Muscle layer of duodenum (tissue), 2 donors: ENCODE results near the gene ATF6.

Experiments
- H3K27ac ChIP-seq: one replicate; pipeline ENCODE4 v1.7.0; 2013; ENCODE audit warnings: mild to moderate bottlenecking, low read length
- H3K27me3 ChIP-seq: one replicate; pipeline ENCODE4 v1.7.0; 2013; ENCODE audit warnings: low read depth, mild to moderate bottlenecking, control low read depth, low read length
- H3K36me3 ChIP-seq, 2 donors: one replicate each; pipeline ENCODE4 v1.7.0; 2013; ENCODE audit warnings: low read length in 2 of 2, control low read depth in 1 of 2, mild to moderate bottlenecking in 1 of 2; ENCODE audit not compliant: insufficient read depth in 2 of 2, control insufficient read depth in 1 of 2
- H3K4me1 ChIP-seq, 2 donors: one replicate each; pipeline ENCODE4 v1.7.0; 2013; ENCODE audit warnings: low read length in 2 of 2, mild to moderate bottlenecking in 2 of 2, control low read depth in 1 of 2, moderate library complexity in 1 of 2; ENCODE audit not compliant: insufficient read depth in 2 of 2, control insufficient read depth in 1 of 2
- H3K4me3 ChIP-seq, 2 donors: one replicate each; pipeline ENCODE4 v1.7.0; 2013; ENCODE audit warnings: low read length in 2 of 2, low read depth in 1 of 2, mild to moderate bottlenecking in 1 of 2
- H3K9me3 ChIP-seq, 2 donors: one replicate each; pipeline ENCODE4 v1.7.0; 2013; ENCODE audit warnings: low read length in 2 of 2, control low read depth in 1 of 2, mild to moderate bottlenecking in 1 of 2; ENCODE audit not compliant: control insufficient read depth in 1 of 2
- donor health status: healthy.

ATF6 gene

DNA sequence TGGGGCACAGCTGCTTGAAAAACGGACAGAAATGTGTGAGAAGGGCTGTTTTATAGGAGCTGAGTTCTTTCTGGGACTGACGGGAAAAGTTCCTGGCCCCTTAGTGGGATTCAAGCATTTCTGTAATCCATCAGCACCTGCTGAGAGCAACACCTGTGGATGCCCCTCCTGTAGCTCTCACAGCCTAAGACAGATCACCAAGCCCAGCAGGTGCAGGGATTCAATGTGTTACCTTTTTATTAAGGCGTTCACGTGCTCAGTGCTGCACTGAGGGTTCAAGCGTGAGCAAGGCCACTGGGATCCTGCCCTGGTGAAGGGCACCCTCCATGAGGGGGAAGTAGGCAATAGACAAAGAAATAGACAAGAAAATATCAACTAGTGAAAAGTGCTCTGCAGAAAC, 242.7 kb downstream of the ATF6 start:
- Histone ChIP-seq H3K4me3 (no peak overlapping the region), H3K36me3 (peaks cover 0 to 18% of the 10 kb centered on the region in 2 donors), H3K4me1 (peaks cover 0 to 16% of the 10 kb centered on the region in 2 donors), H3K9me3 (no peaks in the 10 kb centered on the region), H3K27me3 (no peaks in the 10 kb centered on the region), H3K27ac (no peak overlapping the region)

DNA sequence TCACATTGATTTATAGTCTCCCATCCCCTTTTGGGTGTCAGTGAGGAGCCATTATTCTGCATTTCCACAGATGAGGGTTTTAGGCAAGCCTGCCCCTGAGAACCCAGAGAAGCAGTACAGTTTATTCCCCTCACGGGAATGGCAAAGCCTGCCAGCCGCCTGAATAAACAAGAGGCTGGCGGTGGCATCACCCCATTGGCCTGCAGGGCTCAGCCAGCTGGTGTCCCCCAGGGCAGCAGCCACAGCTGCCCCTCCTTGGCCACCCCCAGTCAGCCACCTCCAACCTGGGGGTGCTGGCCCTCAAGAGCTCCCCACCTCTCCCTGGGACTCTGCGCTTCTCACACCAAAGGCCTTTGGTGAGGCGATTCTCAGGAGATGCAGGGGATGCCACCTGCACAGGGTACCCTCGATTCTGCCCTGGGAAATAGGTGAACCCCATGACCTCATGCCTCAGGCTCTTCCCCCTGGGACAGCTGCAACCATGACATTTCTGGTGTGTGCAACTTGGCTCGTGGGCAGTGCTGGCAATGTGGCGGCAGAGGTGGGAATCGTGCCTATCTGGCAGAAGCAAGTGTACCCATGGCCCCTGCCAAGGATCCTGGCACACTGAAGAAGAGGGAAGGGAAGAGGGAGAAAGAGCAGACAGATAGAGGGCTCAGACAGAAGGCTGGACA, 243.5 kb downstream of the ATF6 start:
- Histone ChIP-seq H3K4me3 (no peak overlapping the region), H3K4me1 (peaks cover 0 to 16% of the 10 kb centered on the region in 2 donors), H3K27ac (no peak overlapping the region), H3K27me3 (no peaks in the 10 kb centered on the region), H3K36me3 (peaks cover 0 to 19% of the 10 kb centered on the region in 2 donors), H3K9me3 (no peaks in the 10 kb centered on the region)

- Histone ChIP-seq H3K27me3 (no peaks in the 10 kb centered on the region), H3K27ac (no peak overlapping the region), H3K36me3 (peaks cover 0 to 17% of the 10 kb centered on the region in 2 donors), H3K9me3 (no peaks in the 10 kb centered on the region), H3K4me3 (no peak overlapping the region), H3K4me1 (peaks cover 0 to 16% of the 10 kb centered on the region in 2 donors)
Measured at GRCh38 chr1:162010175-162010506, 244.0 kb downstream of the ATF6 start.

DNA sequence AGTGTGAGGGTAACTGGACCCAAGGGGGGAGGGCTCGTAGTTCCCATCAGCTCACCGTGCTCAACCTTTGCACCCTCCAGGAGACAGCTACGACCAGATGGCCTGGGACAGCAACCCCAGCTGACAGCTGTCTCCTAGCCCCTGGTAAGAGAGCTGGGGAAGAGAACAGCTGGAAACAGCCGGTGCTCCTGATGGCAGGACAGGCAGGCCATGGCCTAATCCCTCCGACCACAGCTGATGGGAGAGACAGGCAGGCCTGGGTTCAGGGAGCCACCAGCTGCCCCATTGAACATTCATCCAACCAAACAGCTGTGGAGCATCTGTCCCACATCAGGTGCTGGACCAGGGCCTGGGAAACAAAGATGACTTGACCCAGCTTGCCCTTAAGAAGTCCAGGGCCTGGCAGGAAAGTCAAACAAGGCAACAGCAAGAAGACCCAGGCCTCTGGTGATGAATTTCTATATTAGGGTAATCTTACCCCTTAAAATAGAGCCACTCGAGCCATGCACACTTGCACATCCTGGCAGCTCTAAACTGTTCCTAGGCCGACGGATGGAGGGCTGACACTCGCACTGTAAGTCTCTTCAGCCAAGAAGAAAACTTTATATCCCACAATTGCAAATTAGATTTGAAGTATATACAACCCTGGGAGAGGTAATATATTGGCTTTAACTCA, 245.4 kb downstream of the ATF6 start:
- peaks cover 0 to 16% of the 10 kb centered on the region in 2 donors for H3K4me1 ChIP-seq
- peaks cover 0 to 15% of the 10 kb centered on the region in 2 donors for H3K36me3 ChIP-seq
- H3K9me3 ChIP-seq = no peaks in the 10 kb centered on the region
- no peak overlapping the region for H3K27ac ChIP-seq
- H3K27me3 ChIP-seq = no peaks in the 10 kb centered on the region
- H3K4me3 ChIP-seq = no peak overlapping the region

DNA sequence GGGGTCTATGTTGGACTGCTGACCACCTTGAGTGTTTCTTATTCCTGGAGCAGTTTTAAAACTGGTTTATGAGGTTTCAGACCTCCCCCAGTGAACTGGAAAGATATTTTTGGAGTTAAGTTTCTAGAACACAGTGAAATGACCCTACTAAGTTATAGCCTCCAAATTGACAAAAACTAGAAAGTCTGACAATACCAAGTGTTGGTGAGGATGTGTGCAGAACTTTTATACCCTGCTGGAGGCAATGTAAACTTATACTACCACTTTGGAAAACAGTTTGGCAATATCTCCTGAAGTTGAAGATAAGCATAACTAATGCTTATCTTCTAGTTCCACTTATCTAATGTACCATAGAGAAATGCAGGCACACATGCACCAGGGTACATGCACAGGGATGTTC, 247.2 kb downstream of the ATF6 start:
- peaks cover 0 to 17% of the 10 kb centered on the region in 2 donors for H3K4me1 ChIP-seq
- no peaks in the 10 kb centered on the region for H3K9me3 ChIP-seq
- H3K27me3 ChIP-seq = no peaks in the 10 kb centered on the region
- H3K27ac ChIP-seq = no peak overlapping the region
- peaks cover 0 to 28% of the 10 kb centered on the region in 2 donors for H3K36me3 ChIP-seq
- H3K4me3 ChIP-seq = no peak overlapping the region
